GM21825 (cell line): ENCODE data around the gene RANBP10.

Experiments
- ATAC-seq: cut with Tn5 transposase; IDR thresholded peaks from one replicate; pipeline ENCODE4 v1.9.1; 2021; ENCODE audit warnings: mild to moderate bottlenecking, moderate library complexity; ENCODE audit not compliant: unreplicated experiment

The RANBP10 gene

DNA sequence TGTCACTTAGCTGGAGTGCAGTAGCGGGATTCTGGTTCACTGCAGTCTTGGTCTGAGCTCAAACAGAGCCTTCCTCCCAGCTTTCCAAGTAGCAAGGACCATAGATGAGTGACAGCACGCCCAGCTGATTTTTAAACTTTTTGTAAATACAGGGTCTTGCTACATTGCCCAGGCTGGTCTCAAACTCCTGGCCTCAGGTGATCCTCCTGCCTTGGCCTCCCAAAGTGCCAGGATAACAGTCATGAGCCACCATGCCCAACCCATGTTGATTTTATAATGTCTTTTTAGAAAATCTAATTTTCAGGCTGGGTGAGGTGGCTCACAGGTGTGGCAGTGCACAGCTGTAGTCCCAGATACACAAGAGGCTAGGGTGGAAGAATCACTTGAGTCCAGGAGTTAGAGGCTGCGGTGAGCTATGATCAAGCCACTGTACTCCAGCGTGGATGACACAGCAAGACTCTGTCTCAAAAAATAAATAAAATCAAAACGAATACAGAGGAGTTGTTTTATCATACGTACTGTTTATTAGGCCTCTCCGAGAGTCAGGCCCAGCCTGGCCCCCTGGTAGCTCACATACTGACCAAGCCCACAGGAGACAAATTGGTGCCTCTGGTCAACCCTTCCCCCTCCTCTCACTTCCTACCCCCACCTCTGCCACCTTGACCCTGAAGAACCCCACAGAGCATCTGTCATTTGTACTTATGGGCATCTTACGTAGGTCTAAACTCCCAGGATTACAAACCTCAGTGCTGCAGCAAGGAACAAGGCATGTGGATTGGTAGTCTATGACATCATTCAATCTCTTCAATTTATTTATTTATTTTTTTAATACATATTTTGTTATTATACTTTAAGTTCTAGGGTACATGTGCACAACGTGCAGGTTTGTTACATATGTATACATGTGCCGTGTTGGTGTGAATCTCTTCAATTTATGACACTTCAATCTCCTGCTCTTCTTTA lies 126.1 kb downstream of the RANBP10 start:
- no peak for ATAC-seq

DNA sequence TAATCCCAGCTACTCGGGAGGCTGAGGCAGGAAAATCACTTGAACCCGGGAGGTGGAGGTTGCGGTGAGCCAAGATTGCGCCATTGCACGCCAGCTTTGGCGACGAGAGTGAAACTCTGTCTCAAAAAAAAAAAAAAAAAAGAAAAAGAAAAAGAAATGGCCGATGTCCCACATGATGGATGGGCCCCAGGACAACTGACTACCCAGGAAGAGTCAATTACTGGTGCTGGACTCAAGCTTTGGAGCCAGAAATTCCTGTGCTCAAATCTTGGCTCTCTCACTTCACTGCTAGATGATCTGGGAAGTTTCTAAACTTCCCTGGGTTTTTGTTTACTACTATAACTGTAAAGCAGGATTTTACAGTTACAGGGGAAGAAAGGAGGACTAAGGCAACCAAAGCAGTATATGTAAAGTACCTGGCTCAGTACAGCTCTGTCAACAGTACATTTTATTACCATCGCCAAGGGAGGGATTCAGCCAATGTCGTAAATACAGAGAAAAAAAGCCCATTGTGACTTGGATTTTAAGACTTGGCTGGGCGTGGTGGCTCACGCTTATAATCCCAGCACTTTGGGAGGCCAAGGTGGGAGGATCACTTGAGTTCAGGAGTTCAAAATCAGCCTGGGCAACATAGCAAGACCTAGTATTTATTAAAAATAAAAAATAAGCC lies 127.9 kb downstream of the RANBP10 start:
- ATAC-seq, result no peak

DNA sequence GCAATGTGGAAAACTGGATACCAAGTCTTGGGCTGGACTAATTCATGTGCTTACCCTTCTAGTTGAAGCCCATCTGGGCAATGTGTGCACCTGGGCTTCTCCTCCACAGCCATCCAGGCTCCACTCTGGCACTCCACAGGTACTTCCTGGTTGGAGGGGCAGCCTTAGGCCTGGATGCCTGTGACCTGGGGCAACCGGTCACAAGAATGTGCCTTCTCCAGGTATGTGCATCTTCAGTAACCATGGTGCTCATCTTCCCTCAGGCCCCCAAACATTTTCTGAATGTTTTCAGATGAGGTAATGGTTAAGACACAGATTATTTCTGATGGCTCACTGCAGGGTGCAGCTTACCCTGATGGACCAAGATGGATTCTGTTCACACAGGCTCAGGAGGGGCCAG lies 128.6 kb downstream of the RANBP10 start:
- no peak for ATAC-seq

DNA sequence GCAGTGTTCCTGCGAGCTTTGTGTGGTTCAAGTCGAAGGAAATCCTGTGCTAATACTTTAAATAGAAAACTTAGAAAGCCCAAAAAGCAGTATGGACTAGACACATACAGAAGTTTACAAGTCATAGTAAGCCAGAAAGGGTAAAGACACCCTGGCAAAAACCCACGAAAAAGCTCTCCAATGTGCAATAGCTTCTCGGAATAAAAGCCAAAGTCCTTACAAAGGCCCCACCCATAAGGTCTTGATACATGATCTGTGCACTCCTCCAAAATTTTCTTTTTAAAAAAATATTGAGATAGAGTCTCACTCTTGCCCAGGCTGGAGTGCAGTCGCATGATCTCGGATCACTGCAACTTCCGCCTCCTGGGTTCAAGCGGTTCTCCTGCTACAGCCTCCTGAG lies 129.4 kb downstream of the RANBP10 start:
- no peak for ATAC-seq

DNA sequence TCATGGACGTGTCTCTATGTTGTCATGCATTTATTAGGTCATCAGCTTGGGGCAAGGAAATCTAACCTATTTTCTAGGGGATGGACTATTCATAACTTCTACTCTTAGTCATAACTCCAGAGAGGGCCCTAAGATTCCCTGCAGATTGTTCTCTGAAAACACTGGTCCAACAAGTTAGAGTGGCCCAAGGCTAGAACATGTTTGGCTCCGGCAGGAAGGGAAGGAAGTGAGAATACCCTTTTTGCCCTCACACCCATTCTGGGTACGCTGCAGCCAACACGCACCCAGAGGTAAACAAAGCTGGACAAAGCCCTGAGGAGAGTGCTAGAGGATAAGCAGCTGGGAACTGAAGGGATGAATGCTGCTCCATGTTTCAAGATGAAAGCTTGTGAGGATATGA lies 129.8 kb downstream of the RANBP10 start:
- ATAC-seq, result no peak

DNA sequence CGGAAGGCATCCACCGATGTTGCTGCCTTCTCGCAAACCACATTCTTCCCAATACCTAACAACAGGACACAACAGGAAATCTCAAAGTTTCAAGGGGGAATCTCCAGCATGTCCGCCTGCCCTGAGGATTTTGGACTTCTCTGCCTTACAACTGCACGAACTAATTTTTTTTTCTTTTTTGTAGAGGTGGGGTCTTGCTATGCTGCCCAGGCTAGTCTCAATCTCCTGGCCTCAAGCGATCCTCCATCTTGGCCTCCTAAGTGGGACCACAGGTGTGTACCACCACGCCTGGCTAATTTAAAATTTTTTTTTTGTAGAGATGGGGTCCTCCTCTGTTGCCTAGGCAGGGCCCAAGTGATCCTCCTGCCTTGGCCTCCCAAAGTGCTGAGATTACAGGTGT lies 130.4 kb downstream of the RANBP10 start:
- no peak for ATAC-seq

DNA sequence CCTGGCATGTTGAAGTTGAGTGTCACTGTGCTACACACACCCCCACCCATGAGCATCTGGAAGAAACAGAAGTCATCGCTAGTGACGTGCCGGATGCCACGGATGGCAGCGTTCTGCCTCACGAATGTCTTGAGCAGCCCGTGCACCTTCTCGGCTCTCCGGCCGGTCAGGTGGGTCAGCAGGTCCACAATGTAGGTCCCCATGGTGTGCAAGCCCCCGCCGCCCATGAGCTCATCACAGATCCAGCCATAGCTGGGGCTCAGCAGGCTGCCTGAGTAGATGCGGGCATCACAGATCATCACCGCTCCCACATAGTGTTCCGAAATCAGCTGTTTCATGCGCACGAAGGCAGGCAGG lies 130.8 kb downstream of the RANBP10 start:
- ATAC-seq, result no peak

DNA sequence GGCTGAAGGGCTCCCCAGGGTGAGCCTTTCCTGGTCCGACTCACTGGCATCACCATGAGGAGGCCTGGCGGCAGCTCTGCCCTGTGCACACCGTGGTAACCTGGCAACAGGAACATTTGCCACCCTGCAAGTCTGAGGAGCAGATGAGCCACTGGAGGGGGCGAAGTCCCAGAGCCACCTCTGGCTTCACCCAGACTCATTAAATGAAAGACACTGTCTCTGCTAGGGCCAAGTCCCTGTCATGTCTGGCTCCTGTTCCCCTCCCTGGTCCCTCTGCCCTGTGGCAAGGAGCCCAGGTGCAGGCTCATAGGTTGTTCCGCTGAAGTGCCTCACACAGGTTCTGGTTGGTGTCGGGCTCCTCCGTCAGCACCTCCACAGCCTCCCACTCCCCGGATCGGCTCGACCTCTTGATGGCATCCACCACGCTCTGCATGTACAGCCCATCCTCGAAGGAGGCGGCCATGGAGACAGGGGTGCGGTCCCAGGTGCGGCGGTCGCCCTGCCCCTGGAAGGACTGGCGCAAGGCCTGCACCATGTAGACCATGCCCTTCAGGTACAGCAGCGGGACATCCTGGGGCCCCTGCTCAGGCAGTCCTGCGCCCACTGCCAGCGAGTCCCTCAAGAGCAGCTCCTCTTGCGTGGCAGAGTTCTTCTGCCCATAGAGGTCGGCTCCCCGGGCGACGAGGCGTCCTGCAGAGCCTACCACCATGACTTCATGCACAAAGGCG lies 131.3 kb downstream of the RANBP10 start:
- ATAC-seq, result no peak

DNA sequence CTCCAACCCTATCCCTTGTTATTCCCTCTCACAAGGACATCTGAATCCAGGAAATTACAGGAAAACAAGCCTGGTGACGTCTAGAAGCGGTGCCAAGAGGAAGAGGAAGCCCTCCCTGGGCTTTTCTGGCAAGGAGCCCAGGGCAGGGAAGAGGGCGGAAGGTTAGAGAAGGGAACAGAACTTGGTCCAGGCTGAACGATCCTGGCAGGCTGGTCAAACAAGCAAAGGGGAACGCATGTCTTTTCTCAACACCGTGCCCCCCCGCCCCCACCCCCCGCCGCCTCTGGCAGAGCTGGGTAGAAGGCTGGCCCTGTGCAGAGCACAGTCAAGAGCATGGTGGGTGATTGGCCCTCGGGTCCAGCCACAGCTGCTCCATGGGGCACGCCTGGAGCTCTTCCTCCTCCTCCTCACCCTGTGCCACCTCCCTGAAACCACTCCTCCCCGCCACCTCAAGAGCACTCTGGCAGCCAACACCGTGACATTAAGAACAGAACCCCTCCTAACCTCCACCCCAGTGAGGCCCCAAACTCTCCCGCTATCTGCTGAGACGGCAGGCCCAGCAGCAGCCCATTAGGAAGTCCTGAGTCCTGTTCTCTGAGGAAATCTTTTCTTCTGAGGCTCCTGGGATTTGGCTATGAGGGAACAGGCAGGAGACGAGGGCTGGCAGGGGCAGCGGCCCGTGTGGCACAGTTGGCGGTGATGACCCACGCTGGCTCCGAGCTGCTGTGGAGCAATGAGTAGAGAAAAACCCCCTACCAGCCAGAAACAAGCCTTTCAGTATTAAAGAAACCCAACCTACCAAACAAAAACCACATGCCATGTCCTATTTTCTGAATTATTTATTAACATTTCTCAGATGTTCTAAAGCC lies 132.4 kb downstream of the RANBP10 start:
- ATAC-seq, result no peak
